LNCAP (cell line): ENCODE data around the gene ITPA.

ENCODE experiments used
- TF ChIP-seq, protein P1 (sequence below): fragments of 450-650 bp; IDR thresholded peaks from 2 replicates; pipeline ENCODE4 v1.5.1; 2017; ENCODE audit warnings: mild to moderate bottlenecking

ITPA gene

DNA sequence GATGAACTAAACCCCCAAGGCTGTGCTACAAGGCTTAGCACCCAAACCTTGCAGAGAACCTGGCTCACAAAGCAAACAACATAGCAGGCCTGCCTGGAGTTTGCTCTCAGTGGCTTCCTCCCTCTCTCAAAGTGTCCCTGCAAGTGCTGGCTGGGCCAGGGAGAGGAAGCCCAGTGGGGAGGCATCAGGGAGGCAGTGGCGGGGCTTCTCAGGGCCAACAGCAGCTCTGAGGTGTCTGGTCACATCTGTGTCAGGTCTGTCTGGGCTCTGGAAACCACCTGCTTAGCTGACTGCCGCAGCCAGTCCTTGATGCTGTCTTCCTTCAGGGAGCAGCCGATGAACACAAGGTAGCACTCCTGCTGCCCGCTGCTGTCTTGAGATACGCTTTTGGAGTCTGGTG lies 46.4 kb downstream of the ITPA start:
- TF ChIP-seq, protein P1, sequence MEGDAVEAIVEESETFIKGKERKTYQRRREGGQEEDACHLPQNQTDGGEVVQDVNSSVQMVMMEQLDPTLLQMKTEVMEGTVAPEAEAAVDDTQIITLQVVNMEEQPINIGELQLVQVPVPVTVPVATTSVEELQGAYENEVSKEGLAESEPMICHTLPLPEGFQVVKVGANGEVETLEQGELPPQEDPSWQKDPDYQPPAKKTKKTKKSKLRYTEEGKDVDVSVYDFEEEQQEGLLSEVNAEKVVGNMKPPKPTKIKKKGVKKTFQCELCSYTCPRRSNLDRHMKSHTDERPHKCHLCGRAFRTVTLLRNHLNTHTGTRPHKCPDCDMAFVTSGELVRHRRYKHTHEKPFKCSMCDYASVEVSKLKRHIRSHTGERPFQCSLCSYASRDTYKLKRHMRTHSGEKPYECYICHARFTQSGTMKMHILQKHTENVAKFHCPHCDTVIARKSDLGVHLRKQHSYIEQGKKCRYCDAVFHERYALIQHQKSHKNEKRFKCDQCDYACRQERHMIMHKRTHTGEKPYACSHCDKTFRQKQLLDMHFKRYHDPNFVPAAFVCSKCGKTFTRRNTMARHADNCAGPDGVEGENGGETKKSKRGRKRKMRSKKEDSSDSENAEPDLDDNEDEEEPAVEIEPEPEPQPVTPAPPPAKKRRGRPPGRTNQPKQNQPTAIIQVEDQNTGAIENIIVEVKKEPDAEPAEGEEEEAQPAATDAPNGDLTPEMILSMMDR = no peak

DNA sequence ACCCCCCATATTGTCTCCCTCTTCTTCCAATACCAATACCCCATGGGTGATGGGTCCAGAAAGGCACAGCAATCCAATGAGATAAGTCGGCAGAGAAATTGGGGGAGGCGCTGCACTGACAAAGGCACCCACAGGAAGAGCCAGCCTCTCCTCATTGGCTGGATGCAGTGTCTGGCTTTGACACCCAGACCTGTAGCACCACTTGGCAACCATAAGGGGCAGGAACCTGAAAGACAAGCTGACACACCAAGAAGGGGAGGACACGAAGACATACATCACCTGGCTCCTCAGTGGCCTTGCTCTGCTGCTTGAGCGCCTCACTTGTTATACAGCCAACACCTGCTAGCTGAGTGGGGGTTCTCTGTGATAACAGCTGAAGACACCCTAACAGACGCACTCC lies 49.1 kb downstream of the ITPA start:
- TF ChIP-seq, protein P1 = no peak

DNA sequence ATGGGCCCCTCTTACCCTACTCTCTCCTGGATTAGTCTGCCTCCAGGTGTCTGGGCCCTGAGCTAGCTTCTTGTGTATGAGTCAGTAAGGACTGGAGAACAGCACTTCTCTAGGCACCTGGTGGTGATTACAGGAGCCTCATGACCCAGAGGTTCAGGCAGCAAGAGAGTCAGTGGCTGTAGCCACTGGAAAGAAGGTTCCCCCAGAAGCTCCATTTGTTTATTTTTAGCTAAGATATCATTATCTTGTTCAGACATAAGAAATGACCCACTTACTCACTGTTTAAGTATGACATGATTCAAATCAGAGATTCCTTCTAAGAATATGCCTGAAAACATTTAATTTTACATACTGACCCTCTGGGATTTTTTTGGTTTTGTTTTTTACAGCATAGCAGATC lies 53.3 kb downstream of the ITPA start:
- TF ChIP-seq, protein P1 = no peak

DNA sequence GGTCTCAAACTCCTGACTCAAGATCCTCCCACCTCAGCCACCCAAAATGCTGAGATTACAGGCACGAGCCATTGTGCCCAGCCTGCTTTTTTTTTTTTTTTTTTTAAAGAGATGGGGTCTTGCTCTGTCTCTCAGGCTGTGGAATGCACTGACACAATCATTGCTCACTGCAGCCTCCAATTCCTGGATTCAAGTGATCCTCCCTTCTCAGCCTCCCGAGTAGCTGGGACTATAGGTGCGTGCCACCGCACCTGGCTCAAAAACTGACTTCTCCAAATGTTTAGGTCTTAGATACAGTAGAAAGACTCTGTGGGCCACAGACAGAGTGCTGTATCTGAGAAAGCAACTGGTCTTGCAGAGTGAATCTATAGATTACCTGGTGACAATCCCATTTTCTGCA lies 60.8 kb downstream of the ITPA start:
- TF ChIP-seq, protein P1 = no peak

DNA sequence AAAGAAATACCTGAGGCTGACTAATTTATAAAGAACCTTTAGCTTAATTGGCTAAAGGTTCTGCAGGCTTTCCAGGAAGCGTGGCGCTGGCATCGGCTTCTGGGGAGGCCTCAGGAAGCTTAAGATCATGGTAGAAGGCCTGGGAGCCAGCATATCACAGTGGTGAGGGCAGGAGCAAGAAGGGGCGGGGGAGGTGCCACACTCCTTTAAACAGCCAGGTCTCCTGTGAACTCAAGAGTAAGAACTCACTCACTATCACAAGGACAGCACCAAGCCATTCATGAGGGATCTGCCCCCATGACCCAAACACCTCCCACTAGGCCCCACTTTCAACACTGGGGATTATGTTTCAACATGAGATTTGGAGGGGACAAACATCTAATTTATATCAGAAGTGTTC lies 64.1 kb downstream of the ITPA start:
- TF ChIP-seq, protein P1 = no peak
